NCI-H1694 treated with DMSO at 0.1 percent for 48 hours (cell line): ENCODE data around the gene BMP7.

Source experiments
- DNase-seq: peaks from one replicate; lab custom pipeline; 2025; lab: John Stamatoyannopoulos, UW

Gene BMP7

DNA sequence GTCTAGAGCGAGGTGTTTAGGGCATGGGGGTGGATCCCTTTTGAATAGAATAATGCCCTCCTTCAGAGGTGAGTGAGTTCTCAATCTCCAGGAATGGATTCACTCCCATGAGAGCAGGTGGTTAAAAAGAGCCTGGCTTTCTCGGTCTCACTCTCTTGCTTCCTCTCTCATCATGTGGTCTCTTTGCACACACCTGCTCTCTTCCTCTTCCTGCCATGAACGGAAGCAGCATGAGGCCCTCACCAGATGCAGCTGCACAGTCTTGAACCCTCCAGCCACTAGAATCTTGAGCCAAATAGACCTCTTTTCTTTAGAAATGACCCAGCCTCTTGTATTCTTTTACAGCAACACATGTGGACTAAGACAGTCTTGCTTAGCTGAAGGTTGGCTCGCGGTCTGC lies 119.3 kb downstream of the BMP7 start:
- DNase-seq, result no peak

DNA sequence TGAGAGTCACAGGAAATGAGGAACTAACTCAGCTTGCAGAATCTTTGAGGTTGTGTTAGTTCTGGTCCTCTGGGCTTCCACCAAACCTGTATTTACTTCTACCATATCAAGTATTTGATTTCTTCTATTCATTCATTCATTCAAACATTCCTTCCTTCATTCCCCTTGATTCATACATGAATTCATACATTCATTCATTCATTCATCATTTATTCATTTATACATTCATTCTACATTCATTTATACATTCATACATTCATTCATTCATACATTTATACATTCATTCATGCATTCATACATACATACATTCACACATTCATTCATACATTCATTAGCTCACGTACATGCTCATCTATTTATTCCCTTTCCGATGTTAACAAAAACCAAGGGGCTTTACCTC lies 120.3 kb downstream of the BMP7 start:
- DNase-seq, result no peak

DNA sequence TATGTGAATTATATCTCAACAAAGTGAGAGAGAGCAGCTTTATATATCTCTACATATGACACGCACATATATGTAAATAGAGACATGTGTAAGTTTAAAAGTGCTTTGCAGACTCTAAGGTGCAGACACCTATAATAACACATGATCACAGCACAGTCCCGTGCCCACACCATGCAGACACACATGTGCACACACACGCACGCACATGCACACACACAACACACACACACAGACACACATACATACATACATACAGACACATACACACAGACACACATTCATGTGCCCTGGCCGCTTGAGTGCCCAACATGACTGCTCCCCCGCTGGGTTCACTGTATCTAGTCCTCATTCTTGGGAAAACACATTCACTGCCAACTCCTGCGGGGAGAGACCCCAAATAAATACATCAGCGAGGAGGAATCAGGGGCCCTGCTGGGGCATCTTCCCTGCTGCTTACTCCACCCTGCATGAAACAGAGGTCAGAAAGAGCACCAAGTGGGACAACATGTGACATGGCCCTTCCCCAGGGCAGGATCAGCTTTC lies 121.3 kb downstream of the BMP7 start:
- no peak for DNase-seq

DNA sequence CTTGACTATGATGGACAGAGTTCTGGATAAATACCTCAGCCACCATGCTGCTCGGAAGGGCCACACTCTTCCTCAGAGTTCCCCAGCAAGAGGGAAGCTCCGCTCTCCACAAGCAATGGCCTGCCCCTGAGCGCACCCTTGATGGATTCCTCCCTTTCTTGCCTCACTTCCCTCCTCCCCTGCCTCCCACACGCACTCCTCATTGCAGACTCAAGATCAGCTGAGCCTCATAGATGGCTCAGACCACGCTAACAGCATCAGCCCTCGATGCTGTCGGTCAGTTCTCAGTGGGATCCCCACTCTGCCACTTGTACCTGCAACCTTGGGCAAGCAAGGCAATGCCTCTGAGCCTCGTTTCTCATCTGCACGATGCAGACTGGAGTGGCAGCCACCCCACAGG lies 123.3 kb downstream of the BMP7 start:
- no peak for DNase-seq

DNA sequence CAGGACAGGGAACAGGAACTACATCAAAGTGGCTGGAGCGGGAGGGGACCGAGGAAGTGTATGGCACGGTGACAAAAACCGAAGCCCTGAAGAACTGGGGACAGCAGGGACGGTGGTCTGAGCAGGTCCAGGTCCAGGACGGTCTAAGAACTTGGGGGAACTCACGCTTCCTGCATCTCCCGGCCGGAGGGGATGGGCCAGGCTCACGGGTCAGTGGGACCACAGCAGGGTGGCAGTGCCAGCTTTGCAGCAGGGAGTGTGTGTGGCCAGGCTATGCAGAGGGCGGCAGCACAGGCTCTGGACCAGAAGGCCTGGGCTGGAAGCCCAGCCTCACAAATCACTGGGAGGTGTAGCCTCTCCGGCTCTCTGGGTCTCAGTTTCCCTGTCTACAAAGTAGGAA lies 123.8 kb downstream of the BMP7 start:
- DNase-seq, result no peak

DNA sequence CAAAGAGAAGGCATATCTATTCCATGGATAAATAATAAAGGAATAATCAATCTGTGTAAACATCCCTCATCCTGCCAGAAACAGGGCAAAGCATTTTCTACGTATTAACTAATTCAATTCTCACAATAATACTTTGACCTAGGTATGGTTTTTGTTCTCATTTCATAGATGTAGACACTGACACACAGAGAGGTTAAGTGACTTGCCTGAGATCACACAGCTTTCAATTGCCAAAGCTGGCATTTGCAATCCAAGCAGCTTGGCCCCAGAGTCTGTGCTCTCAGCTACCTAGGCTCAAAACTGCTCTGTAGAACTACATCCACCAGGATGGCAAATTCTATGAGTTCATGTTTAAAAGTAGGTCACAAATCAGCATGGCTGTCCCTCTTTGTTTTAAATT lies 124.9 kb downstream of the BMP7 start:
- DNase-seq, result no peak

DNA sequence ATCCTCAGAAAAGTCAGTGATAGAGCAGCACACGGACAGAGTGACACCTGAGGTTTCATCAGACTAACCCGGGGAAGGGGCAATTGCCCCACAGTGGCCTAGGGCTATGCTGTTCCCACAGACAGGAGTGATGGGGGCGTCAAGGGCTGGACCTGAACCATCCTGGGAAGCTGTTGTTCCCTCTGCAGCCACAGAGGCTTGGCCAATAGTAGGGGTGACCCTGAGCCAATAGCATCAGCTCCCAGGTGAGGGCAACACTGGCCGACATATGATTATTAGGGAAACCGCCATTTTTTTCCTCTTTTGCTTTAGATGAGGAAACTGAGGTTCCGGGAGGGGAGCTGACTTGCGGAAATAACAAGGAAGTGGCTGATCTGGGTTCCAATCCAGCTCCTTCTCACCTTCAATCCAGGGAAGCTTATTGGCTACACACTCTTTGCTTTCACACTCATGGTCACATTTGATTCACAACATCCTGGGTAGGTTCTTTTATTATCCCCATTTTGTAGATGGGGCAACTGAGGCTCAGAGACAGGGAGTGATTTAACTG lies 126.0 kb downstream of the BMP7 start:
- no peak for DNase-seq

DNA sequence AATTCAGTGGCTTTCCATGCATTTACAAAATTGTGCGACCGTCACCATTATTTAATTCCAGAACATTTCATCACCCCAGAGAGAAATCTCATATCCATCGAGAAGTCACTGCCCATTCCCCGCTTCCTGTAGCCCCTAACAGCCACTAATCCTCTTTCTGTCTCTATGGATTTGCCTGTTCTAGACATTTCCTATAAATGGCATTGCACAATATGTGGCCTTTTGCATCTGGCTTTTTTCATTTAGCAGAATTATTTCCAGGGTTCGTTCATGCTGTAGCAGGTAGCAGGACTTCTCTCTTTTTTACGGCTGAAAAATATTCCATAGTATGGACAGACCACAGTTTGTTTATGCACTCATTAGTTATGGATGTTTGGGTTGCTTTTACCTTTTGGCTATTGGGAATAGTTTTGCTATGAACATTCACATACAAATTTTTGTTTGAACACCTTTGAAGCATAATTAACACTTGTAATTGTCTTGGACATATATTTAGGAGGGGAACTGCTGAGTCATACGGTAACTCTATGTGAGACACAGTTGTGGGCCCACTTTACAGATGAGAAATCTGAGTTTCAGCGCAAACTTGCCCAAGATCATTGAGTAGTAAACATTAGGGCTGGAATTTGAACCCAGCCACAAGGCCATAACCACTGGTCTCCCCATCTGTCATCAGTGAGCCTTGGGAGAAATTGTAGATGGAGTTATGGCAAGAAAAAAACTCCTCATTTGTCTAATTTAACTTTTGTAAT lies 126.9 kb downstream of the BMP7 start:
- no peak for DNase-seq

DNA sequence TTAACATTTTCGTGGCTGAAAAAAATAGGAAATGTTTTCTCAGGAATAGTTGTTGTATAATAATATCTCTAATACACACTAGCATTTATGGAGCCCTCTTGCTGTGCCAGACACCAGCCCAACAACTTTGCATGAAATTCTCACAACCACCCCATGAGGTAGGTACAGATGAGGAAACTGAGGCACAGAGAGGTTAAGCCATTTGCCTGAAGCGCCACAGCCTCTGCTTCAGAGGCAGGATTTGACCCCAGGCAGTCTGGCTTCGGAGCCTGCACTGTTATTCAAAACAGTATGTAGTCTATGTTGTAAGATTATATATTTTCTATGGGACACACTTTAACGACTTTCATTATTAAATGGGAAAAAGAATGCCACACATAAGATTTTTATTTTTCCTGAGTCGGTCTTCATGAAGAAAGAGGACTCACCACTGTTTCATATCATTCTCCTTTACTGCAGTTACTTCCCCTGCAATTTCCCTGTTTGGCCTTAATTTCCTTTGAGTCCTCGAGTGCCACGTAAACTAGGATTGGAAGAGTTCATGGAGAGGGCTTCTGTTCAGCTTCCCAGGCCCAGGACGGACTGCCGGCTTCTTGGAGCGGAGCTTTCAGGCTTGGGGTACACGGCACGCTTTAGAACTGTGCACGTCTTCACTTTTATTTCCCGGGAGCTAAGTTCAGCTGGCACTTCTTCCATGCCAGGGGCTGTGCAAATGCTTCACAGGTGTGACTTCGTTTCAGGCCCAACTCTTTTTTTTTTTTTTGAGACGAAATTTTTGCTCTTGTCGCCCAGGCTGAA lies 128.0 kb downstream of the BMP7 start:
- DNase-seq, result no peak

DNA sequence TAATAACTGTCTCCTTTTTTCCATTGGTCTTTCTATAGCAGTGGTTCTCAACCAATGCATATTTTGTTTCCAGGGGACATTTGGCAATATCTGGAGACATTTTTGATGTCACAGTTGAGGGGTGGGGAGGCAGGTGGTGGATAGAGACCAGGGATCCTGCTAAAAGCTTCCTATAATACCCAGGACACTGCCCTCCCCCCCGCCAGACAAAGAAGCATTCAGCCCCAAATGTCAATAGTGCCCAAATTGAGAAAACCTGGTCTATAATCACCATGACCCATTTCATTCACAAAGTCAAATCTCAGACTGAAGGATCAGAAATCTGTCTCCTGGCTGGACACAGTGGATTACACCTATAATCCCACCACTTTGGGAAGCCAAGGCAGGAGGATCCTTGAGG lies 128.8 kb downstream of the BMP7 start:
- DNase-seq, result no peak

DNA sequence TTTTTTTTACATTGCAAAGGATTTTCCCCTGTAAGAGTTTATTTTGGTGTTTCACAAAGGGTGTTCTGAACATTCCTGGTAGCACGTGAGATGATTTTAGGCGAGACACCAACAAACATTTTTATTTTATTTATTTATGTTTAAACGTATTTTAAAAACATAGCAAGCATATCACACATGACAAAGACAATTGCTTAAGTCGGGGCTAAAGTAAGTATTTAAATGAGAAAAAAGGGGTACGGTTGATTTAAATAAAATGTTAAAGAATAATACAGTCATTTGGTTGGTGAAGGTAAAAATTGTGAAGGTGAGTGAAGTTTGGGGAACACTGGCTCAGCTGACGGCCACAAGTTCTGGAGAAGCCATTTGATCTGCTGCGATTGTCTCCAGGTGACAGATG lies 129.7 kb downstream of the BMP7 start:
- no peak for DNase-seq

DNA sequence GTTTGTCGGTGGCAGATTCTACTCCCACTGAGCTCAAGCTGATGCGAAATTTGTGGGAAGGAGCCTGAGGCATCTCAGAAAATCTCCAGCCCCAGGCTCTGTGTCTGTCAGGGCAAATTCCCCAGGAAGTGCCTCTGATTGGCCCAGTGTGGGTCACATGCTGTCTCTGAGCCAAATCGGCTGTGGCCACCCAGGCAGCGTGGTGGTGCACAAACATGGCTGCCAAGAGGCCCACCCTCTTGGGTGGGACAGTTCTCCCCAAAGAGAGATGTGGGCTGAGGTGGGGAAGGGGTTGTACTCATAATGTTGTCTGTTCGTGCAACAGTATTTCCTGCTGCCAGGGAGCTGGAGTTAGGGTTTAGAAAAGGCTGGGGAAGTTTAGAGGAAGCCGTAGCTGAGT lies 130.6 kb downstream of the BMP7 start:
- no peak for DNase-seq

DNA sequence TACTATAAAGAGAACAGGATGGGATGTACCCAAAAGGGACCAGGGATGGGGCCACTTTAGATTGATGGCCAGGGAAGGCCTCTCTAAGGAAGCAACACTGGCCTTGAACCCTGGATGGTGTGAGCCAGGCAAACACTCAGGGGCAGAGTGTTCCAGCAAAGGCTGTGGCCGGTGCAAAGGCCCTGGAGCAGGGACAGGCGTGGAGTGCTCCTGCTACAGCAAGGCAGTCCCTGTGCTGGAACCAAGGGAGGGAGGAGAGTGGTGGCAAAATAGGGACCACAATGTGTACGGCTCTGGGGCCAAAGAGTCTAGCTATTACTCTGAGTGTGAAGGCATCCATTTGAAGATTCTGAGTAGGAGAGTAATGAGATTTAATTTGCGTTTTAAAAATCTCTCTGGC lies 131.6 kb downstream of the BMP7 start:
- DNase-seq, result no peak

DNA sequence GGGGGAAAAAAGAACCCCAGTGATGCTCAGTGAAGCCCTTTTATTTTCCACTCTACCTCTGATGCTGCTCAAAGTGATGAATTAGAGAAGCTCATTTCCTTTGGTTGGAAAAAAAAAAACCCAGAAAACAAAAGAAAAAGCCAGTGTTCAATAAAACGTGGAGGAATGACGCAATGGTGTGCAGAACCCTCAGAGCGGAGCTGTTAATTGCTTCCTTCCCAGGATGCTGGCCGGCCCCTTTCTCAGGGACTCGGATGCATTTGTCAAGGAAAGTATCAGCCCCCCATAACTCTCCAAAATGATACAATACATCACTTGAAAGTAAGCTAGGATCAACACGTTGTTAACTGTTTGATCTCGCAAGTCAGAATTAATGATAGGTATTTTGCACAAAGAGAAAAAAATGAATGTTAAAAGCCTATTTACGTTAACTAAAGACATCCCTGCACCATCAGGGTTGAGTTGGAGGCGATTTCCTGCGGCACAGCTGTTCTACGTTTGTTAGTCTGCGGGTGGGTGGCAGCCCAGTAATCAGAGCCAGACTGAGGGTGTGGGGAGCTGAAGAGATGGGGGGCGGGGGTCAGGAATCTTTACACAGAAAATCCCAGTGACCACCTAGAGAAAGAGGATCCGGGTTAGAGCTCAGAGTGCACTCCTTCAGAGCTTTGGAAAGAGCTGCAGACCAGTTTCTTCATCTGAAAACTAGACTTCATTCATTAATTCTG lies 132.4 kb downstream of the BMP7 start:
- DNase-seq, result no peak

DNA sequence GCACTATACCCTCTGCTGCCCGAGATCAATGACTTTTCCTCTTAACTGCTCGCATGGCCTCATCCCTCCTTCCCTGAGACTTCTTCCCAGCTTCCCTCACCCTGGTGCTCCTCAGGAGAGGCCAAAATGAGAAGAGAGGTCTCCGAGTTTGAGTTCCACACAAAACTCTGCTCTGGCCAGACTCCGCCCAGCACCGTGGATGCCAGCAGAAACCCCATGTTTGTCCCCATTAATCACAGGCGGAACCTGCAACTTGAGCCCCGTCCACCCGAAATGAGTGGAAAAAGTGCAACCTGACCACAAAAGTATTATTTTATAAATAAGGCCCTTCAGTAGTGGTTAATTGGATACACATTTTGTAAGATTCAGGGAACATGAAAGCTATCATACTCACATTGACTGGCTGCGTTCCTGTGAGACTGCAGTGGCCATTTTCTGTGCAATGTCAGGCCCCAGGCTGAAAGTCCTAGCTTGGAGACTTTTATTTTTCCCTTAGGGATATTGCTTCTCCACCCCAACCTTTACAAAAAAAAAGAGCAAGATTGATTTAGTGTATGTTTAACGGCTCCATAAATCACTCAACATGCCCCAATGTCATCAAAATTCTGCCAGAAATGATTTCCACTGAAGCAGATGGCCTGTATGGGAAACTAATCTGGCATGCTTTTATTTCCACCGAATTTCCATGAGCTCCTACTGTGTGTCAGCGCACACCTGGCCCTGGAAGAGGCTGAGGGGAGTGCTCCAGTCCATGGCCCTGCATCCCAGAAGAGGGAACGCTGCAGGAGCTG lies 134.6 kb downstream of the BMP7 start:
- no peak for DNase-seq

DNA sequence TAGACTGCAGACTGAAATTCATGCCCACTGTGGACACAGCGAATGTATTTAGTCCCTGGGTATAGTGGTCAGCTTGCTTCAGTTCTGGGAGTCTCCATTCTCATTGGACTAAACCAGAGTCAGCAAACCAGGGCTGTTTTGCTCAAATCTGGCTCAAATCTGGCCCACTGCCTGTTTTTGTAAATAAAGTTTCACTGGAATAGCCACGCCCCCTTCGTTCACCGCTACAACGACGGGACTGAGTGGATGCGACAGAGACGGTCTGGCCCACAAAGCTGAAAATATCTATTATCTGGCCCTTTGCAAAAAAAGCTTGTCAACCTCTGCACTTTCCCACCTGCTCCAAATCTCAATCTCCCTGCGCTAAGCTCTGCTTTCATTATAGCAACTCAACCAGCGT lies 135.4 kb downstream of the BMP7 start:
- DNase-seq, result no peak

DNA sequence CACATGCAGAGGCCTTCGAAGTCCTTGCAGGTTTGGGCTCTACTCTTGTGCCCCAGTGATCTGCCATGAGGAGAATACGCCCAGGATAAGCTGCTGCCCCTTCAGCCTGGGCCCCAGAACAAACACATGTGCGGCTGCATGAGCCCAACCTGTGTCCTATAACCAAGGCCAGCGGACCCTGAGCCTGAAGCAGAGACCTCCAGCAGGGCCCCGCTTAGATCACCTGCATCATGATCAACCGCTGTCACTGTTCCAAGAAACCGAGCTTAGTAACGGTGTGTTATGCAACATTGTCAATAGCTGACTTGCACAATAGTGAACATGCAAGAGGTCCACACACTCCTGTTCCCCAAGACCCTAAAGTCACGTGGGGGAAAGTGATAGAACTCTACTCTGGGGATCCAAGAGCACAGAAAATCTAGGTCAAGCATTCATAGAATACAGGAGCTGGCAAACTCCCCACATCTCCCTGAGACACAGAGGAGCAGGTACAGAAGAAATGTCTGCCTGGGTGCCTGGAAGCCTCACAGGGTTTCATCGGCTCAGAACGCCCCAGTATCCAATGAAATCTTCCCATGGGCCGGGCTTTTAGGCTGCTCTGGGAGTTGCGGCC lies 136.2 kb downstream of the BMP7 start:
- DNase-seq, result no peak

DNA sequence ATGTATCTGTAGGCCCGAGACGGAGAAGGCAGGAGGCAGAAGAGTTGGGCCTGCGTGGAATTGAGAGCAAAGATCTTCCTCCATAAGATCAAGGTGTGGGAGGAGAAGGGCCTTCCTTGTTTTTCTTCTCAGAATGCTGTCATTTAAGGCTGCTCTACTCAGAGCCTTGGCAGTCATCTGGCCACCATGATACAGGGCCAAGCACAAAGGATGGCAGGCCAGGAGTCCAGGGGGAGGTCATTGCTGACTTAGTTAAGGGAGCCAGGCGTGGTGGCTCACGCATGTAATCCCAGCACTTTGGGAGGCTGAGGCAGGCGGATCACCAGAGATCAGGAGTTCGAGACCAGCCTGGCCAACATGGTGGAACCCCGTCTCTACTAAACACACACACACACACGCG lies 137.1 kb downstream of the BMP7 start:
- DNase-seq, result no peak

DNA sequence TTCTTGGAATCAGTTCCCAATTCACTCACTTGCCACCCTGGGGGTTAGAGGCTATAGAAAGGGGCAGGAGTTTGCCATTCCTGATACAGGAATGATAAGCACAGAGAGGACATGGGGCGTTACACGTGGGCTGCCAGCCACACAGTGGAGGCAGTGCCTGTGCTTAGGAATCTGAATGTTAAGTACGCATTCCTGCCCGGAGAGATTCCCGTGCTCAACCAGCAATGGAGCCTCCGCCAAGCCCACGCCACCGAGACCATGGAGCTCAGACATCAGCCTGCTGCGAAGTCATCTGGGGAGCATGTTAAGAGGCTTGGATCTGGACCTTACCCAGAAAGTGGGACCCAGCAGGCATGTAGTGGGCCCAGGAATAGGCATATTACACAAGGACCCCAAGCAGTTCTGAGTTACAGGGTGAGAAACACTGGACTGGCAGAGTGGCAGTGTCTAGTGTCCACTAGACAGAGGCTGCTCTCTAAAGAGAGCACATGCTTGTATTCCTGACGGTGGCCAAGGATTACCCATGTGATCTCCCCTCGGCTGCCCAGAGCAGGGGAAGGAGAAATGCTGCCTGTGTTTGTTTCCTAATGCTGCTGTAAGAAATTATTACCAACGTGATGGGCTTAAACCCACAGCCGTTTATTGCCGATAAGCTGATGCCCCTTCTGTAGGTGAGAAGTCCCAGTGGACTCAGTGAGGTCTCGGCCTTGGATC lies 138.2 kb downstream of the BMP7 start:
- no peak for DNase-seq

DNA sequence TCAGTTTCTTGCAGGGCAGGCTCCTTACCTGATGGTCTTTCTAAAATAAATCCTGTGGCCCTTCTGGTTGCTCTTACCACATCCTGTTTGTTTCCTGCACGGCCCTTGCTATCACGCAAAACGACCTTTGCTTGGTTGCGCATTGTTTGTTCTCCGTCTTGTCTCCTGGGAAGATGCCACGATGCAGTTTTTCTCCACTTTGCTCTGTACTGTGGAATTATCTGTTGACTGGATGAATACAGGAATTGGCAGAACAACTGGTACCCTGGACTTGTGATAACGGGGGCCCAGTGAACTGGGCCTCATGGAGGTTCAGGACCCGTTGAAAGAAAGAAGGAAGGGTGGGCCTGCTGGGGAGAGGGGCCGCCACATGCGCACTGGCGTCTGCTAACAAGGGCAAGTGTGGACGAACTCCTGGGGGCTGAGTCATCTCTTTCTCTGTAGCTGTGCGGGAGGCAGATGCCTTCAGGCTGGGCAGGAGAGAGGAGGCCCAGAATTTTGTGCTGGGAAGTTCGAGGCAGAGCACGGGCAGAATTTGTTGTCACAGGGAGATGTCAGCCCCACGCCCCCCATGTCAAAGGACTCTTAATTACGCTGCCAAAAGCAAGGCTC lies 139.9 kb downstream of the BMP7 start:
- no peak for DNase-seq
